ENCODE measurements around the gene ADAM22.

Gene ADAM22

DNA sequence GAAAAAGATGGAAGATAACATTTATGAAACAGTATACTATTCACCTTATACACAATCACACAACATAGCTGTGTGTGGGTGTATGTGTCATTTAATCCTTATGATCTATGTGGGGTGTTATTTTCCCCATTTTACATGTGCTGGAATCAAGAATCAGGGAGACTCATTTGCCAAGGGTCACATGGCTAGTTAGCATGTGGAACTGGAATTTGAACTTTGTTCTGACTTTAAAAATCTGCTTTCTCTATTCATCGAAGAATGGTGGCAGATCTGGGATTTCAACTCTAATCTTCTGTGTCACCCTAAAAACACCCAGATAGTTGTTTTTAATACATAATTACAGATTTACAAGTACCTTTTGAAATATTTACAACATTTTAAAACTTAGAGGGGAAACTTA lies 65.2 kb downstream of the ADAM22 start:
- H3K9me2 ChIP-seq (replicated peaks; ENCODE audit: insufficient read depth, low read length) = no peaks in the 10 kb centered on the region
- no peaks in the 10 kb centered on the region for H3K27me3 ChIP-seq (ENCODE audit: low read length)
- H3F3A ChIP-seq (ENCODE audit: insufficient read depth) = no peaks in the 10 kb centered on the region
- H2AFZ ChIP-seq (ENCODE audit: low read depth, low read length, severe bottlenecking) = no peak overlapping the region
- H3K9ac ChIP-seq (ENCODE audit: low read length) = no peak overlapping the region
- no peak overlapping the region for H3K4me3 ChIP-seq (ENCODE audit: insufficient read depth, low read length, poor library complexity, severe bottlenecking)
- TF ChIP-seq CTCF (IDR thresholded peaks at IDR 0.05; ENCODE audit: insufficient read depth, low read length, poor library complexity, severe bottlenecking) (no peak), EZH2phosphoT487 (conservative IDR thresholded peaks at IDR 0.05; ENCODE audit: low read length) (no peak)
- H3K9me3 ChIP-seq (ENCODE audit: insufficient read depth, low read length) = no peaks in the 10 kb centered on the region
- no peaks in the 10 kb centered on the region for H3K79me2 ChIP-seq (ENCODE audit: insufficient read depth, low read length)
- H4K20me1 ChIP-seq (ENCODE audit: low read depth, low read length) = no peaks in the 10 kb centered on the region
- H3K4me2 ChIP-seq (ENCODE audit: low read depth, low read length, poor library complexity, severe bottlenecking) = no peak overlapping the region
- H3K36me3 ChIP-seq (ENCODE audit: low read length) = no peaks in the 10 kb centered on the region
- H3K27ac ChIP-seq (ENCODE audit: low read depth, low read length) = no peak overlapping the region

- Histone ChIP-seq H3K9me3 (ENCODE audit: insufficient read depth, low read length) (no peaks in the 10 kb centered on the region), H3K9ac (ENCODE audit: low read length) (no peak overlapping the region), H2AFZ (ENCODE audit: low read depth, low read length, severe bottlenecking) (no peak overlapping the region), H3K36me3 (ENCODE audit: low read length) (no peaks in the 10 kb centered on the region), H3F3A (ENCODE audit: insufficient read depth) (no peaks in the 10 kb centered on the region), H3K27ac (ENCODE audit: low read depth, low read length) (no peak overlapping the region), H3K79me2 (ENCODE audit: insufficient read depth, low read length) (no peaks in the 10 kb centered on the region; the same call in 1 of the 2 replicates), H3K9me2 (replicated peaks; ENCODE audit: insufficient read depth, low read length) (no peaks in the 10 kb centered on the region), H4K20me1 (ENCODE audit: low read depth, low read length) (no peaks in the 10 kb centered on the region), H3K4me2 (ENCODE audit: low read depth, low read length, poor library complexity, severe bottlenecking) (no peak overlapping the region), H3K27me3 (ENCODE audit: low read length) (no peaks in the 10 kb centered on the region), H3K4me3 (ENCODE audit: insufficient read depth, low read length, poor library complexity, severe bottlenecking) (no peak overlapping the region)
- TF ChIP-seq CTCF (IDR thresholded peaks at IDR 0.05; ENCODE audit: insufficient read depth, low read length, poor library complexity, severe bottlenecking) (no peak), EZH2phosphoT487 (conservative IDR thresholded peaks at IDR 0.05; ENCODE audit: low read length) (no peak)
Observed at GRCh38 chr7:88001744-88002530, 67.9 kb downstream of the ADAM22 start.

DNA sequence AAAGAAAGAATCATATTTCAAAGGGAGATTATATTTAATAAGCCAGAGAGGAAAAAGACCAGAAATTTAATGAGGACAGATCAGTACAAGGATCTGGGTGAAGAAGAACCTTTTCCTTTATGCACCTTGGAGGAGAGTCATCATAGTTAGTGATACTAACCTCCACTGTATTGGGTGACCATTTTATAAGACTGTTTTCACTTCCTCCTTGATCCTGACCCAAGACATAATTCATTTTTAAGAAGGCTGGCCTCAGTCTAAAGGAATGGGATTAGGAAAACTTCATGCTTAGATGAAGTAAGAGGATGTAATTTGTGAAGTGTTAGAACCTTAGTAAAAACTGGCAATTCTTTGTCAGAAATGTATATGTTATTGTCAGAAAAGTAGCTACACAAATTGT lies 68.6 kb downstream of the ADAM22 start:
- Histone ChIP-seq H3K27me3 (ENCODE audit: low read length) (no peaks in the 10 kb centered on the region), H3K36me3 (ENCODE audit: low read length) (no peaks in the 10 kb centered on the region), H3K4me3 (ENCODE audit: insufficient read depth, low read length, poor library complexity, severe bottlenecking) (no peak overlapping the region), H3K79me2 (ENCODE audit: insufficient read depth, low read length) (no peaks in the 10 kb centered on the region; the same call in 1 of the 2 replicates), H3K9ac (ENCODE audit: low read length) (no peak overlapping the region), H2AFZ (ENCODE audit: low read depth, low read length, severe bottlenecking) (no peak overlapping the region), H3F3A (ENCODE audit: insufficient read depth) (no peaks in the 10 kb centered on the region), H3K4me2 (ENCODE audit: low read depth, low read length, poor library complexity, severe bottlenecking) (no peak overlapping the region), H3K27ac (ENCODE audit: low read depth, low read length) (no peak overlapping the region), H4K20me1 (ENCODE audit: low read depth, low read length) (no peaks in the 10 kb centered on the region), H3K9me3 (ENCODE audit: insufficient read depth, low read length) (no peaks in the 10 kb centered on the region), H3K9me2 (replicated peaks; ENCODE audit: insufficient read depth, low read length) (no peaks in the 10 kb centered on the region)
- no peak for TF ChIP-seq CTCF (IDR thresholded peaks at IDR 0.05; ENCODE audit: insufficient read depth, low read length, poor library complexity, severe bottlenecking)
- TF ChIP-seq EZH2phosphoT487 (conservative IDR thresholded peaks at IDR 0.05; ENCODE audit: low read length) = no peak
